HuH-7.5 (cell line): ENCODE results near the gene PTGFR.

Experiments
- DNase-seq: peaks from one replicate; pipeline ENCODE4 v3.0.0; 2011; ENCODE audit warnings: low spot score

Gene PTGFR, protein sequence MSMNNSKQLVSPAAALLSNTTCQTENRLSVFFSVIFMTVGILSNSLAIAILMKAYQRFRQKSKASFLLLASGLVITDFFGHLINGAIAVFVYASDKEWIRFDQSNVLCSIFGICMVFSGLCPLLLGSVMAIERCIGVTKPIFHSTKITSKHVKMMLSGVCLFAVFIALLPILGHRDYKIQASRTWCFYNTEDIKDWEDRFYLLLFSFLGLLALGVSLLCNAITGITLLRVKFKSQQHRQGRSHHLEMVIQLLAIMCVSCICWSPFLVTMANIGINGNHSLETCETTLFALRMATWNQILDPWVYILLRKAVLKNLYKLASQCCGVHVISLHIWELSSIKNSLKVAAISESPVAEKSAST

DNA sequence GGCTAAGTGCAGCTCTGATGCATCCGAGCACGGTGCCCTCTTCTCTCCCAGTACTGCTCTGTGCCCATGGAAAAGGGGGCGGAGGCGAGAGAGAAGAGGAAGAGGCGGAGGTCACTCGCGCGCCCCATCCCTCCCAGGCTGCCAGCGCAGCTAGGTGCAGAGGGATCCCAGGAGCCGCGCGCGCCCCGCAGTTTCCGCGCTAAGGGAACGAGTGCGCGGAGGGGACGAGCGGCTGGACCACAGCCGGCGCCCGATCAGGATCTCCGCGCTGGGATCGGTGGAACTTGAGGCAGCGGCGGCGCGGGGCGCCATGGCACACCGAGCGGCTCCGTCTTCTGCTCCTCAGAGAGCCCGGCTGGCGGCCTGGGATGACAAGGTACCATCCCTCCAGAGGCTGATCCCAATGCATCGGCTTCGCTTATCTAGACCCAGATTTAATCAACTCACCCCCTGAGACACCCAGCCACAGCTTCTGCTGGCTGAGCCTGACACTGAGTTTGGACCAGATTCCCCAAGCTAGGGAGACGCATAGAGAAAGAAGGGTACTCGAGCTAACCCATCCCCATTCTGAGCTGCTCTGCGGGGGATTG lies at the start of gene PTGFR:
Gene PTGFR (plus strand): TSS at position 114 of the 590 bp plus-strand sequence. CDS start 1,770 bp downstream, outside the sequence.
- DNase-seq = no peak

DNA sequence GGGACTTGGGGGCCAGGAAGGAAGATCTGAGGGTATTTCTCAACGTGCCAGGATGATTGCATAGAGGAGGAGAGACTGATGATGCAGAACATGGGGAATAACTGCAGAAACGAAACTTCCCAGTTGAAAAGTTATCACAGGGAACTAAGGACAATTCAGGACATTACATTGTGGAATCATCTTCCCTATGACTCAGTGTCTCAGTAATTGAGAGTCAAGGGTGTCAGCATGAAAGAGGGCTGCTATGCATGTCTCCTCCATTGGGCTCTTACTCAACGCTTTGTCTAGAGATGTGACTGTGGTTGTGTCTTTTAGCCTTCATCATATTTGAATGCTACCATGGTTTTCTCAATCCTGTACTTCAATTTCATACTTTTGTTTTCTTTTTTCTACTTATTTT lies 48.9 kb upstream of the PTGFR start:
- DNase-seq = no peak

DNA sequence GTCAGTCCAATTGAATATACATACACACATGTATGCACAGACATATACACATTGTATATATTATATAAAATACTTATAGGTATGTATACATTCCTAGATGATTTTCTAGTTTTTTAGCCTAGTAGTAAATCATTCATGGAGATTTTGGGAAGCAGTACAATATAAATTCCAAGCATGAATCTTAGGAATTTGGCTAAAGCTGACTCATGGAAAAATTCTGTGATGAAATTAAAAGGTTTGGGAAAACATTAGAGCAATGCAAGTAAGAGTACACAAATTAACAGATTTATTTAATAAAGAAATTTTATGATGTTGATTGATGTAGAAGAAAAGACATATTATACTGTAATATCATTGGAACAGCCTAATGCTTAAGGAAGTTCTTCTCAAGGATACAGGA lies 43.7 kb upstream of the PTGFR start:
- DNase-seq = no peak

DNA sequence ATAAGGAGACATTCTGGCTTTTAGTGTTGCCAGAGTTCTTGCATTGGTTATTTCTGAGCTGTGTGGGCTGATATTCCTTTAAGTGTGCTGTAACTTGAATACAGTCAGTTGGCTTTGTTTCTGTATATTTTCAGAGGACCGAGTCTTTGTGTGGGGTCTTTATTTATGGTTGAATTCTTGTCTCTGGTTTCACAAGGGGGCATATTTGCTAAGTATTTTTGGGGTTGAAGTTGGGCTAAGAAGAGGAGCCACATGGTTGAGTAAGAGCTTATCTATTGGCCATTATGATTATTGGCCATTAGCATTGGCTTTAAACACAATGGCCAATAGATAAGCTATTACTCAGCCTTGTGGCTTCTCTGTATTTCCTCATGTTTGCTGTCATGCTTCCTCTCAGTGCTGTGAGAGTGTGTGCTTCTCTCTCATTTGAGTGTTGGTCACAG lies 26.3 kb upstream of the PTGFR start:
- DNase-seq = no peak

DNA sequence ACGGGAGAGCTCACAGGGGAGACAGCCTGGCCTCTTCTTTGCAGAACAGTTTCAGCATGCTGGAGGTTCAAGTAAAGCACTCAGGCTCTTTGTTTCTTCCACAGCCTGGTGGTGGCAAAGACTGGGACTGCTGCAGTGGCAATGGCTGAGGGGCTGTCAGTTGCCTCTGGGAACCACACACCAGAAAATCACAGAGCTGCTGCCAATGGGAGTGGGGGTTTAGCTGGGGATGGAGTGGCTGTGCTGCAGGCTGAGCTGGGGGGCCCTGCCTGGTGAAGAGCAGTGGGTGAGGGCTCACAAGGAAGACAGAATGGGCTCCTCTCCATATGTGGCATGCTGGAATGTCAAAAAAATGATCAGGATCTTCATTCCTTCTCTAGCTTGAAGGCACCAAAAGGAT lies 25.6 kb upstream of the PTGFR start:
- no peak for DNase-seq

DNA sequence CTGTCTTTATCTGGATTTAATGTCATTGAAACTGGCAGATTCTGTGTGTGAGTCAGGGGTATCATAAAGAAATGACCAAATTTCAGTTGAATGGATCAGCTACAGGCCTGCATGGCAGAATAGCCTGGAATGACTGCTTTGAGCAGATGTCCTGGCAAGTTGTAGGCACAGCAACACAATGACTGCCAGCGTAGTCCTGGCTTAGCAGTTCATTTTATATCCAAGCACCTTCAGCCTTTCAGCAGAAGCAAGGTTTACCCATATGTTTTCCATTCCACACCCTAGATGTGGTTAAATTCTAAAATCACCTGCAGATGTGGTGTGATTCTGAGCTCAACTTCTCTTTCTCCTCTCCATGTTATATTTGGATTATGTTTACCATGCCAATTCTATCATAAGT lies 22.3 kb upstream of the PTGFR start:
- DNase-seq = no peak

DNA sequence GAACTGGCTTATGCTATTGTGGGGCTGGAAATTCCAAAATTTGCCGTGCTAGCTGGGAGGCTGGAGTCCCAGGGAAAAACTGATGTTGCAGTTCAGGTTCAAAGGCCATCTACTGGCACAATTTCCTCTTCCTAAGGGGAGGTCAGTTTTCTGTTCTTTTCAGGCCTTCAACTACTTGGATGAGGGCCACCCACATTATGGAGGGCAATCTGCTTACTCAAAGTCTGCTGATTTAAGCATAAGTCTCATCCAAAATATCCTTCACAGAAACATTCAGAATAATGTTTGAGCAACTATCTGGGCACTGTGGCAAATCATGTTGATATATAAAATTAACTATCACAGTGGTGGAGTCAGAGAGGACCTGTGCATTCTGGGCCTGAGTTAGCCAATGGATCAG lies 21.2 kb upstream of the PTGFR start:
- DNase-seq = no peak

DNA sequence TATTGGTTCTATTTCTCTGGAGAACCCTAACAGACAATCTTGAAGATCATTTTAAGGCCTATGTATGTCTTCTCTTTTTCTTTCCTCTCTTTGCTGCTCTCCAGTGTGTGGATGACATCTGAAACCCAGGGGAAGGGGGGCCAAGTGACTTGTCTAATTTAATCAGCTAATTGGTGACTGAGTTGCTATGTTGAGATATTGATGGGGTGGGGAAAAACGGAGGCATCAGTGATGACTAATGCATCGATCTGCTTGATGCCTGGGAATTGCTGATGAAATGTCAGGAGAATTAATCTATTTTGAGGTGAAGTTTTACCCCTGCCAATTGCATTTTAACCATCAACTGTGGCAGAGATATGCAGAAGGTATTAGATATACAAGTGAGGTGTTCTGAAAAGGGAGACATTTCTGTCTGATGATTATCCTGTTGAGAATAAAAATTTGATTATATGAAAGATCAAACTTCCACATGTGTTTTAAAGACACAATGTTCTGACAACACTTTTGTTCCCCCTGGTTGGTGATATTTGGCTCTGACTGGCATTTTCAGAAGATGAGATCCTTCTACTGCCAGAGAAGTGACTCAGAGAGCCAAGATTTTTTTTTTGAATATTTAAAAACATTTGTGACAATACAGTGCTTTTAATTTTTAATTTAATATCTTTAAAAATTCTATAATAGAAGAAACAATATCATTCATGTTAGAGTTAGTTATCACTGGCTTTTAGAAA lies 18.7 kb upstream of the PTGFR start:
- no peak for DNase-seq

DNA sequence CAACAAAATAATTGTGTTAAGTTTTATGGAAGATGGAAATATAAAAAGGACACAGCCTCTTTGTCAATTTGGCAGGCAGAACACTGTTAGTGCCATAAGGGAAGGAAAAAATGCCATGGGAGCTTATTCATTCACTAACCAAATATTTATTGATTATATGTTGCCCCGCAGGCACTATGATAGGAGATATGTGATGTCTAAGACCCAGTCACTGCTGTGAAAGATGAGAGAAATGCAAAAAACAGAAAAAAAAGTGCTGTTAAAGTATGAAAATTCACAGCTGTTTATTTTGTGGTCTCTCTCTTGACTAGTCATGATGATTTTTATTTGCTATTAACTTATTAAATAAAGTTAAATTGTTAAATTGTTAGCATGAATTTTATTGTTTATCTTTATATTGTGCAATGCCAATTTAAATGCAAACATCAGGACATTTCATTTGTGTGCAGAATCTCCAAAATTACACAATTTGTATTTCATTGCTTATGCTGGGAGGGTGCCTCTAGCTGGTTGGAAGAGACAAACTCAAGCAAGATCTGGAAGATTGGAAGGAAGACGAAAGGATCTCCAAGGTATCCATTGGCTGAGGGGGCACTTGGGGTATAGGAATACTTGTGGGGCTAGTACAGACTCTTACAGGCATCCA lies 17.8 kb upstream of the PTGFR start:
- no peak for DNase-seq

DNA sequence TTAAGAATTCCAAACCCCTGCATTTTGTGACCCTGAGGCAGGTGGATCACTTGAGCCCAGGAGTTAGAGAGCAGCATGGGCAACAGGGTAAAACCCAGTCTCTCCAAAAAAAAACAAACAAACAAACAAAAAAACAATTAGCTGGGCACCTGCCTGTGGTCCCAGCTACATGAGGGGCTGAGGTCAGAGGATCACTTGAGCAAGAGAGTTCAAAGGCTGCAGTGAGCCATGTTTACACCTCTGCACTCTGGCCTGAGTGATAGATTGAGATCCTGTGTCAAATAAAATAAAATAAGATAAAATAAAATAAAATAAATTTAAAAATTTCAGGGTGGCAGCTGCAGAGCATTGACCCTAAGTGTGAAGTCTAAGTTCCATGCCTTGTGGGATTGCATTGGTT lies 16.7 kb upstream of the PTGFR start:
- DNase-seq = no peak

DNA sequence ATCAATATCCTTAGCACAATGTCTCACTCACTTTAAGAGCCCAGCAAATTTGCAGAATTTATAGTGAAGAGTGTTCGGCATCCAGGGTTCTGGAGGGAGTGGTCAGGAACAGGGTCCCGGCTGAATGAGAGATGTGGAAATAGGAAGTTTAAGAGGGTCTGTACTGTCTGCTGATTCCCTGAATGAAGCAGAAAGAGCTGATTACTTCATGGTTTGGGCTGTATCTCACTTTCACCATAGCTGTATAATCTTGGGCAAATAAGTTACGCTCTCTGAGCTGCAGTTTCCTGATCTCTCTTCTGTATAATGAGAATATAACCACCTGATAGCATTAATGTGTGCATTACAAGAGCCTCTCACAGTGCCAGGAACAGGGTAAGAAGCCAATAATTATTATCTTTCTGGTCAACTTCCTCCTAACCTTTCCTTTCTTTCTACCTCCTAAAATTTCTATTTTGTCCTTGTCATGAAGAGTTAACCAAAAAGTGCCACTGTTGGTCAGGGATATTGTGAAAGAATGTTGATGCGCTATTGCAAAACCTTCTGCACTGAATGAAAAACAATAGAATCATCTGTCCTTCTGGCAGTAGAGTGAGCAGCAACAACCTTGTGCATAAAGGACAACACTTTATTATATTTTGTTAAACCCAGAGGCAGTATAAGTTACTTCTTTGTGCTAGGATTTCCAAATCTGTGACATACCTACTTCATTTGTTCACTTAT lies 14.7 kb upstream of the PTGFR start:
- no peak for DNase-seq

DNA sequence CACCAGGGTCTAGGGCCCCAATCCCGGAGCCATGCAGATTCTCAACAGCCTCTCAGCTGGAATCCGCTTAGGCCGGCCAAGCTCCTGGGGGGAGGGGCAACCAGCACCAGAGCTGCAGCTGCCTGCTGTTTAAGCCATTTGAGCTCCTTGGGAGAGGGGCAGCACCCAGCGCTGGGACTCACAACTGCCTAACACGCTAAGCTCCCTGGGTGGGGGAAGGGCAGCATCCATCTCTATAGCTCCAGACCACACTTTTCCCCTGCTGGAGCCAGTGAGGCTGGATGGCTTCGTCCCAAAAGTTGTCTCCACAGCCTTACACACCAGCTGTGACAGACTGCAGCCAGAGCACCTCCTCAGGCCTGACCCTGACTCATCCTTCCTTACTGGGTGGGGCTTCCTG lies 6.9 kb upstream of the PTGFR start:
- DNase-seq = no peak

DNA sequence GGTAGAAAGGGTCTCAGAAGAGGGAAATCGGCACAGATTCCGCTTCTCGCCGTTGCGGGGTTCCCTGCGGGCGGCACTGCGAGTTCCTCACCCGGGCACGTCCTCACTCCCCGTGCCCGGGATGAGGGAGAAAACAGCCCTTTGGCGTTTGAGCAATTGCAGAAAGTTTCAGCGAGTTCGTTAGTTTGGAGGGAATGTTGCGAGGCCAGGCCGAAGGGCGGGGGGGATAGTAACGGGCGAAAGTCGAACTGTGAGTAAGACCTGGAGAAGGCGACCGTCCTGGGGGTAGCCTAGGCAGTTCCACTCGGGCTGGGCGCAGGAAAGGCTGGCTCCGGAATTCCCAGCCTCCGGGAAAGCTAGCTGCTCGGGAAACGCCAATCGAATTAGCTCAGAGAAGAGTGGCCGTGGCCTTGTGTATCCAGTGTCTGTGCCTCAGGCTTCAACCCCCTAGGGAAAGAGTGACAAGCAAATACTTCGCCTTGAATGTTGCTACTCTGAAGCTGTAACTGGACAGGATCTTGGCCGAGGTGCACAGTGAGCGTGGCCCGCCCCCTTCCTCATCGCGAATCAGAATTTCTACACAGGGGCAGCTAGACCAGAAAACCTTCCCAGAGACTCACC lies 787 bp downstream of the PTGFR start:
- no peak for DNase-seq

DNA sequence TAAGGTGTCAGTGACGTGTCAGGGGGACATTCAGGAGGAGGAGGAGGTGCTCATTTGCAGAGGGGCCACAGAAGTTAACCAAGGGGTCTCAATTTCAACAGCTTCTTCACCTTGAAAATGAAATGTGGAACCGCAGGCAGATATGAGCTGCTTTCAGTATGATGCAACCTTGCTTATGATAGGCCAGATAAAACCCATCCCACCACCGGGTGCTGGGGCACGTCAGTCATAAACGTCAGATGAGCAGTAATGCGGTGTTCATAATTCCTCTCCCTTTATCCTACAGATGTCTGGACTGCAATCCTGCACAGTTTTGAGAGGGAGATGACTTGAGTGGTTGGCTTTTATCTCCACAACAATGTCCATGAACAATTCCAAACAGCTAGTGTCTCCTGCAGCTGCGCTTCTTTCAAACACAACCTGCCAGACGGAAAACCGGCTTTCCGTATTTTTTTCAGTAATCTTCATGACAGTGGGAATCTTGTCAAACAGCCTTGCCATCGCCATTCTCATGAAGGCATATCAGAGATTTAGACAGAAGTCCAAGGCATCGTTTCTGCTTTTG lies 1.7 kb downstream of the PTGFR start:
- no peak for DNase-seq

DNA sequence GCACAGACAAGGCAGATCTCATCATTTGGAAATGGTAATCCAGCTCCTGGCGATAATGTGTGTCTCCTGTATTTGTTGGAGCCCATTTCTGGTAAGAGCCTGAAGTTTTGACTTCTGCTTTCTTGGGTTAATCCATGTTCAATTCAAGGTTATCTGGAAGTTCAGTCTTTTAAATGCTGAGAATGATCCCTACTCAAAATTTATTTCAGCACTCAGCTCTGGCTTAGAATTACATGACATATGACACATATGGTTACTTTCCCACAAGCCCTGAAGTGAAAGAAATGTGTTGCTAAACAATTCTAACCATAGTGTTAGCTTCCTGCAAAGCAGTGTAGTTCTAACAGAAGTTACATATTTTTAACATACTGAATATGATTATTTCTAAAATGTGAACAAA lies 2.7 kb downstream of the PTGFR start:
- no peak for DNase-seq

DNA sequence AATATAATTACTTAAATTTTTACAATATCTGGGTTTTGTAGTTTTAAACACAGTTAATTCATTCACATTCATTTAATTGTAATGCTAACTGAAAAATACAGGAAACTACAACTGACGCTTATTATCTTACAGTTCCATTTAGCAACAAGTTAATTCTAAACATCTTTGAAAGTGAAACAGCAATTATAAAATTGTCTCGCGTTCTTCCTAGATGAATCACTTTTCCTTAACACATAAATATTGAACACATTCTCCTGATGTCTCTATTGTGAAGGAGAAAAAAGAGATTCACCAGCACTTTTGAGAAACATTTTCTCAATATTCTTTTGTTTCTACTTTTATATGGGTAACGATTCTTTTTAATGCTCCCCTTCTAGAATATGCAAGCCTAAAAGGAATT lies 6.4 kb downstream of the PTGFR start:
- DNase-seq = no peak

DNA sequence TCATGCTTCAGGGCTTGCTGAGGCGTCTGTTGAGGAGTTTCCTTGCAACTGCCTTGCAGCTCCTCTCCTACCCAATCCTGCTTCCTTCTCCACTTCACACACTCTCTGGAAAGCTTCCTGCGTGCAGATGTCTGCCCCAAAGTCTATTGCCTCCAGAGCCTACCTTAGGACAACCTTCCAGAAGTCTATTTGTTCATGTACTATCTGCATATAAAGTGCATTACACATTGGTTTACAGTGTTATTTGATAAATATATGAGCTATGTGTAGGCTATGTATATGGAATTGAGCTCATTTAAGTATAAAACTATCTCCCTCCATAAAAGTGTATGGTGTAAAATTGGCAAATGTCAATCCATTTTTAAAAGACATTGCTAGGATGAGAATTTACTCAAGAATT lies 9.8 kb downstream of the PTGFR start:
- DNase-seq = no peak

DNA sequence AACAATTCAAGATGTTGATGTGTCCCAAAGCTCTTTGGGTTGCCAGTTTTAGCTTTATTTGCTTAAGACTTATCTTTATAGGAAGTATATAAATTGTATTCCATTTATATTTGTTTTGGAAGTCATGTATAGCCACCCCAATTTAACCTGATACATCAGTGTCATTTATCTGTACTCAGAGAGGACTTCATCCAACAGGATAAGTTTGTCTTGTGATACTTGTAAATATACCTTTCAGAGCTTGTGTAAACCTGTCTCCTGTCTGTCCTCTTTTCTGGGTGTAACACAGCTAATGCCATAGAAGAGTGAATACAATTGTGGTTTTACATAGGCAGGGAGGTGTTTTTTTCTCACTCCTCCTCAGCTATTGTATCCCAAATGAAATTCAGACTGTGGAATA lies 10.4 kb downstream of the PTGFR start:
- DNase-seq = no peak

DNA sequence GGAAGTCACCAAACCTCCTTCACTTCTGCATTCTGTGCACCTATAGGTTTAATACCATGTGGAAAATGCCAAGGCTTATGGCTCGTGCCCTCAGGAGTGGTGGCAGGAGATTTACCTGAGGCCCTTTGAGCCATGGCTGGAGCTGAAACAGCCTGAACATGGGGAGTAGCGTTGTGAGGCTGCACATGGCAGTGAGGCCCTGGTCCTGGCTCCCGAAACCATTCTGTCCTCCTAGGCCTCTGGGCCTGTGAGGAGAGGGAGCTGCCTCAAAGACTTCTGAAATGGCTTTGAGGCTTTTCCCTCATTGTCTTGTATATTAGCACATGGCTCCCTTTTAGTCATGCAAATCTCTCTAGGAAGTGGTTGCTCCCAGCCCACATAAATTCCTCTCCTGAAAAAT lies 20.6 kb downstream of the PTGFR start:
- DNase-seq = no peak

DNA sequence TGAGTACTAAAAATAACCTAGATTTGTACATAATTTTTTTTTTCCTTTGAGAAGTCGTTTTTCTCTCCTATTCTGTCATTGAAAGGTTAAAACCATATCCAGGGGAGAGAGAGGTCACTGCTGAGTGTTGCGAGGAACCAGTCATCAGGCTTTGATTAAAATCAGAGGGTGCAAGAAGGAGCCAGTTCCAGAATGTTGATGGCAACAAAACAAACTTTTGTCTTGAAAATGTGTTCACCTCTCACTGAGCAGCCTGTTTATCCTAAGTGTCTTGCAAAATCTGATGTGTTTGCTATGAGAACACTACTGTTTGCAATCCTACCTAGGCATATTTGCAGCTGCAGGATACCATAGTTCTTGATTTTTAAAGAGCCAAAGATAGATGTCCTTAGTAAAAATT lies 25.9 kb downstream of the PTGFR start:
- DNase-seq = no peak

DNA sequence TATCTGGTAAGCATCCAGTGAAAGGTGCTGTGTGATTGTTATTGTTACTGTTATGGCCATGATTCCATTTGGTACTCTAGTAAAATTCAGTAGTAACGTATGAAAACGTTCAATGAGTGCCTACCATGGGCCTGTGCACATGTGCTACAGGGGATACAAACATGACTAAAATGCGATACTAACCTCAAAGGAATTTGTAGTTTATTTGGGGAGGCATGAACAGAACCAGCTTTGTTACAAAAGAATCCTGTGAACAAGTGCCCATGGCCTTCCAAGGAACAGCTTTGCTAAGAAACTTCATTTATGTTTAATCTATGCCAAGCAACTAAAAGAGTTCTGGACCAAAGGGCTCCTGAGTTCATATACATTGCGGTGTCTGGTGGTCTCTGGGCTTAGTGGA lies 28.7 kb downstream of the PTGFR start:
- DNase-seq = no peak
